Karpas-422 (cell line): ENCODE data around the gene TDRD9. TPM values are rescaled to one million over a fixed set of nuclear protein-coding genes. Genes with fewer than 3 reads are reported as not detected.

ENCODE experiments used
- DNase-seq: peaks from one replicate; pipeline ENCODE4 v3.0.0-alpha.2; 2015
- H2AFZ ChIP-seq: fragments of 200-600 bp; sonication (generic); 2 replicates; pipeline ENCODE4 v1.6.1; 2014; ENCODE audit warnings: antibody characterized with exemption, low read length, mixed read lengths
- H3K27ac ChIP-seq: fragments of 200-600 bp; sonication (generic); 2 replicates; pipeline ENCODE4 v1.5.1; 2014; ENCODE audit warnings: mild to moderate bottlenecking, low read length, moderate library complexity
- H3K27me3 ChIP-seq: fragments of 200-600 bp; sonication (generic); 2 replicates; pipeline ENCODE4 v1.6.1; 2014; ENCODE audit warnings: low read length, mixed read lengths
- H3K36me3 ChIP-seq: fragments of 200-600 bp; sonication (generic); 2 replicates; pipeline ENCODE4 v1.6.1; 2014; ENCODE audit warnings: low read length, mixed read lengths; ENCODE audit not compliant: insufficient read depth
- H3K4me1 ChIP-seq: fragments of 200-600 bp; sonication (generic); 2 replicates; pipeline ENCODE4 v1.6.1; 2014; ENCODE audit warnings: mild to moderate bottlenecking, low read length, mixed read lengths
- H3K4me2 ChIP-seq: fragments of 200-600 bp; sonication (generic); 2 replicates; pipeline ENCODE4 v1.6.1; 2014; ENCODE audit warnings: low read length, low read depth, mild to moderate bottlenecking; ENCODE audit not compliant: poor library complexity, severe bottlenecking
- H3K4me3 ChIP-seq: fragments of 200-600 bp; sonication (generic); 2 replicates; pipeline ENCODE4 v1.5.1; 2014; ENCODE audit warnings: mild to moderate bottlenecking, antibody characterized with exemption, low read length, mixed read lengths
- H3K79me2 ChIP-seq: fragments of 200-600 bp; sonication (generic); 2 replicates; pipeline ENCODE4 v1.6.1; 2014; ENCODE audit warnings: mild to moderate bottlenecking, low read length, mixed read lengths
- H3K9ac ChIP-seq: fragments of 200-600 bp; sonication (generic); 2 replicates; pipeline ENCODE4 v1.6.0; 2014; ENCODE audit warnings: low read length
- H3K9me2 ChIP-seq: fragments of 200-600 bp; sonication (generic), shearing (Covaris generic); replicated peaks from 2 replicates; pipeline ENCODE4 v1.6.0; 2014; ENCODE audit warnings: mild to moderate bottlenecking, low read length, moderate library complexity; ENCODE audit not compliant: insufficient read depth
- H3K9me3 ChIP-seq: fragments of 300-700, 200-600 bp; sonication (generic); 2 replicates; pipeline ENCODE4 v1.6.1; 2014; ENCODE audit warnings: low read length, mixed read lengths
- H4K20me1 ChIP-seq: fragments of 200-600 bp; sonication (generic); 2 replicates; pipeline ENCODE4 v1.6.1; 2014; ENCODE audit warnings: mild to moderate bottlenecking, antibody characterized with exemption, low read length, low read depth; ENCODE audit not compliant: insufficient read depth
- total RNA-seq: library from RNA; depleted of rRNA; stranded (reverse); fragments of >200 nt; shearing (Covaris generic); gene quantifications from 2 replicates; pipeline ENCODE4 v1.2.3, GENCODE V29; 2014; ENCODE audit warnings: low replicate concordance

The TDRD9 gene
- total RNA-seq, 1 experiment from 2014 or later, result not detected

DNA sequence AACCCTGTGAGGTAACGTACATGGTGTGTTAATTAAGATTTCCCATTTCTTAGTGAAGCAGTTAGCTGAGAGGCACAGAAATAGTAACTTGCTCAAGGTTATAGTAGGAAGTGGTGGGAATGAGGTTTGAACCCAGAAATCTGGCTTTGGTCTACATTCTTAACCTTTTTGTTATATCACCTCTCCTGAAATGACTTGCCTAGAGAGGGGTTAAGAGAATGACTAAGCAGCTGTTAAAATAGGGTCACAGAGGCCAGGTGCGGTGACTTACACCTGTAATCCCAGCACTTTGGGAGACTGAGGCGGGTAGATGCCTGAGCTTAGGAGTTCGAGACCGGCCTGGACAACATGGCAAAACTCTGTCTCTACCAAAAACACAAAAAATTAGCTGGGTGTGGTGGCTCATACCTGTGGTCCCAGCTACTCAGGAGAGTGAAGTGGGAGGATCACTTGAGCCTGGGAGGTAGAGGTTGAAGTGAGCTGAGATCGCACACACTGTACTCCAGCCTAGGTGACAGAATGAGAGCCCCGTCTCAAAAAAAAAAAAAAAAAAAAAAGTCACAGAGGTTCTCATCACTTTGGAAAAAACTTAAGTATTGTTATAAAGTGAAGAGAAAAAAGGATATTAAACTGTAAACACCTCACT lies 71.7 kb downstream of the TDRD9 start:
- no peak overlapping the region for H3K4me2 ChIP-seq
- no peaks in the 10 kb centered on the region for H3K79me2 ChIP-seq
- DNase-seq, result no peak
- no peak overlapping the region for H2AFZ ChIP-seq
- no peak overlapping the region for H3K27ac ChIP-seq
- H3K4me3 ChIP-seq, result no peak overlapping the region
- no peaks in the 10 kb centered on the region for H3K9me3 ChIP-seq
- no peaks in the 10 kb centered on the region for H3K36me3 ChIP-seq
- H3K4me1 ChIP-seq, result peaks cover 4% of the 10 kb centered on the region; the same call in 1 of the 2 replicates
- no peaks in the 10 kb centered on the region for H3K9me2 ChIP-seq
- no peak overlapping the region for H3K9ac ChIP-seq
- no peaks in the 10 kb centered on the region for H3K27me3 ChIP-seq
- H4K20me1 ChIP-seq, result no peaks in the 10 kb centered on the region

DNA sequence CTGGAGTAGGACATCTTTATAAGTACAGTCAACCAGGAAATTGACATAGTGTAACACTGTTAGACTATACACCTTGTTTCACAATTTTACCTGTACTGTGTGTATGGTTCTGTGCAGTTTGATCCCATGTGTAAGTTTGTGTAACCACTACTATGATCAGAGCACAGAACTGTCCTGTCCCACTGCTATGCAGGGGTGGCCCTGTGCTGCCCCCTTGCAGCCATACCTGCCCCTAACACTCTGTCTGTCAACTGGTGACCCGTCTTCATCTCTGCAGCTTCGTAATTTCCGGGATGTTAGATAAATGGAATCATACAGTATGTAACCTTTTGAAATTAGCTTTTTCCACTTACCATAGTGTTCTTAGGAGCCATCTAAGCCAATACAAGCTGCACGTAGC lies 72.7 kb downstream of the TDRD9 start:
- H3K27ac ChIP-seq, result no peak overlapping the region
- H3K4me1 ChIP-seq, result peaks cover 4% of the 10 kb centered on the region; the same call in 1 of the 2 replicates
- H3K9me3 ChIP-seq, result no peaks in the 10 kb centered on the region
- H3K9me2 ChIP-seq, result no peaks in the 10 kb centered on the region
- peak; percentile 67 for DNase-seq
- no peaks in the 10 kb centered on the region for H3K27me3 ChIP-seq
- H3K36me3 ChIP-seq, result no peaks in the 10 kb centered on the region
- H4K20me1 ChIP-seq, result no peaks in the 10 kb centered on the region
- no peak overlapping the region for H3K4me3 ChIP-seq
- H3K4me2 ChIP-seq, result no peak overlapping the region
- H3K9ac ChIP-seq, result no peak overlapping the region
- H2AFZ ChIP-seq, result no peak overlapping the region
- no peaks in the 10 kb centered on the region for H3K79me2 ChIP-seq

DNA sequence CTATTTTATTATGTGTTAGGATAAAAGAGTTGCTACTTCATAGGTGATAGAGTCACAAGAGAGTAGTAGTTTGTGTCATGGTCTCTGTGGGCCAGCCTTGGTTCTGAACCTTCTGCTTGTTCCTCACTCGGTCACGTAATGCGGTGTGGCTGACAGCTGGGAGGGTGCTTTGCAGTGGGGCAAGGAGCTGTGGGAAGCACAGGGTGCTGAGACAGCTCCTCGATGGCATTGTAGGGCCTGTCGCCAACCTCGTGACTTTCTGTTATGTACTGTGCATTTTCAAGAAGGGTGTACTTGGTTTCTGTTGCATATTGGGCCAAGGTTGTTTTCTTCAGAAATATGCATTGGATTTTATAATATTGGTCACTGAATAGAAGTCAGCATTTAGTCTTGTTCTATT lies 75.4 kb downstream of the TDRD9 start:
- H3K4me1 ChIP-seq, result no peaks in the 10 kb centered on the region
- no peaks in the 10 kb centered on the region for H3K79me2 ChIP-seq
- no peaks in the 10 kb centered on the region for H3K27me3 ChIP-seq
- no peak overlapping the region for H3K9ac ChIP-seq
- DNase-seq, result no peak
- no peak overlapping the region for H3K4me2 ChIP-seq
- H2AFZ ChIP-seq, result no peak overlapping the region
- no peak overlapping the region for H3K27ac ChIP-seq
- no peaks in the 10 kb centered on the region for H4K20me1 ChIP-seq
- H3K9me3 ChIP-seq, result no peaks in the 10 kb centered on the region
- H3K36me3 ChIP-seq, result no peaks in the 10 kb centered on the region
- H3K4me3 ChIP-seq, result no peak overlapping the region
- H3K9me2 ChIP-seq, result no peaks in the 10 kb centered on the region

DNA sequence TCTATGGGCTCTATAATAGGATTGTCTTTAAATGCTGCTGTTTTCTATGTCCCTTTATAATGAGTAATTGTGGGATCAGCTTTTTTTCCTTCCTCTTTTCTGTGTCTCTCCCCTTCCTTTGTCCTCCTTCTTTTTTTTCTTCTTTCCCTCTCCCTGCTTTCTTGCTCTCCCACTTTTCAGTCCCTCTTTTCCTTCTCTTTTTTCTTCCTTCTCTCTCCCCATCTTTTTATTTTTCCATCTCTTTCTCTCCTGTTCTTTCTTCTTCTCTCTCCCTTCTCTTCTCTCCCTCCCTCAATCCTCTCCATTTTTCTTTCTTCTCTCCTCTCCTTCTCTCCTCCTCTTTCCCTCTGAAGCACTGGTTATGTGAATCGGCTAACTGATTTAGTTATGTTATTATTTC lies 76.6 kb downstream of the TDRD9 start:
- H3K4me1 ChIP-seq, result no peaks in the 10 kb centered on the region
- no peak overlapping the region for H2AFZ ChIP-seq
- no peaks in the 10 kb centered on the region for H3K9me3 ChIP-seq
- no peaks in the 10 kb centered on the region for H3K79me2 ChIP-seq
- H4K20me1 ChIP-seq, result no peaks in the 10 kb centered on the region
- no peaks in the 10 kb centered on the region for H3K36me3 ChIP-seq
- no peaks in the 10 kb centered on the region for H3K27me3 ChIP-seq
- no peak overlapping the region for H3K4me2 ChIP-seq
- no peak for DNase-seq
- no peaks in the 10 kb centered on the region for H3K9me2 ChIP-seq
- no peak overlapping the region for H3K27ac ChIP-seq
- H3K4me3 ChIP-seq, result no peak overlapping the region
- no peak overlapping the region for H3K9ac ChIP-seq

DNA sequence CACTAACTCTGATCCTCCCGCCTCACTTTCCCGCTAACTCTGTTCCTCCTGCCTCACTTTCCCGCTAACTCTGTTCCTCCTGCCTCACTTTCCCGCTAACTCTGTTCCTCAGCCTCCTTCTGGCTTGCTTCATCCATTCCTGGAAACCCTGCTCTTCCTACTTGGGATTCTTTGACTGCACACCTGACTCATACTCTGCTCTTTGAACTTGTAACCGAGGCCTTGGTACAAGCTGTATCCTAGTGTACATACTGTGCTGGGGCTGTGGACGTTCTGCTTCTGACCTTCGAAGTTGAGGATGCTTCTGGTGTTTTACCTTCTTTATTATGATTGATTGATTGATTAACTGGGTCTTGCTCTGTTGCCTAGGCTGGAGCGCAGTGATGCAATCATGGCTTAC lies 77.2 kb downstream of the TDRD9 start:
- no peak for DNase-seq
- Histone ChIP-seq H3K27me3 (no peaks in the 10 kb centered on the region), H3K4me3 (no peak overlapping the region), H3K27ac (no peak overlapping the region), H3K4me1 (no peaks in the 10 kb centered on the region), H3K9ac (no peak overlapping the region), H3K9me3 (no peaks in the 10 kb centered on the region), H3K4me2 (no peak overlapping the region), H4K20me1 (no peaks in the 10 kb centered on the region), H2AFZ (no peak overlapping the region), H3K9me2 (no peaks in the 10 kb centered on the region), H3K36me3 (no peaks in the 10 kb centered on the region), H3K79me2 (no peaks in the 10 kb centered on the region)

DNA sequence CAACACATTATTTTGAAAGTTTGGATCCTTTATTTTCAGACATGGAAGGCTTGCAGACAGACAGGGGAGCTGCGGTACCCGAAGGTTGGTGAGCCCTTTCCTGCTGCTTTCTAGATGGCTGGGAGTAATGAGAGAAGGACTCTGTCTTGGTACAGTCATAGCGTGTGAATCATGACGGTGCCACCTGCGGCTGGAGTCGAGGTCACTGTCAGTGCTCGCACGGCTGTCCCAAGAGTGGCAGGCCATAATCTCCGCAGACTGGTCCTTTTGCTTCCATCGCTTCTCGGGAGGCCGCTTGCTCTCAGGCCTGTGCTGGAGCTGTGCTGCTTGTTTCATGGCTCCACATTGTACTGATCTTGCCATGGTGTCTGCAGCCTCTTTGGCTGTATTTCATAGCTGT lies 78.9 kb downstream of the TDRD9 start:
- Histone ChIP-seq H3K27ac (no peak overlapping the region), H3K27me3 (no peaks in the 10 kb centered on the region), H3K4me3 (no peak overlapping the region), H3K9me3 (no peaks in the 10 kb centered on the region), H3K9me2 (no peaks in the 10 kb centered on the region), H2AFZ (no peak overlapping the region), H4K20me1 (no peaks in the 10 kb centered on the region), H3K9ac (no peak overlapping the region), H3K36me3 (no peaks in the 10 kb centered on the region), H3K4me1 (no peaks in the 10 kb centered on the region), H3K79me2 (no peaks in the 10 kb centered on the region), H3K4me2 (no peak overlapping the region)
- no peak for DNase-seq

DNA sequence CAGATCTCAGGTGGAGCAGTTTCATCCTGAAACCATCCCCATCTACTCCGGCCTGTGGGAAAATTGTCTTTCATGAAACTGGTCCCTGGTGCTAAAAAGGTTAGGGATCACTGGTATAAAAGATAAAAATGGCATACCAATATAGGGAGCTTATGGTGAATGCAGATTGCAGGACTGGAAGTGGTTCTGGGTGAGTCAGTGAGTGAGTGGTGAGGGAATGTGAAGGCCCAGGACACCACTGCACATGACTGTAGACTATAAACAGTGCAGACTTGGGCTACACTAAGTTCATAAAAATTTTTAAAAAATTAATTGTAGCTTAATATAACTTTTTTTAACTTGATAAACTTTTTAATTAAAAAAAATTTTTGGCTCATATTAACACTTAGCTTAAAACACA lies 81.0 kb downstream of the TDRD9 start:
- no peak for DNase-seq

DNA sequence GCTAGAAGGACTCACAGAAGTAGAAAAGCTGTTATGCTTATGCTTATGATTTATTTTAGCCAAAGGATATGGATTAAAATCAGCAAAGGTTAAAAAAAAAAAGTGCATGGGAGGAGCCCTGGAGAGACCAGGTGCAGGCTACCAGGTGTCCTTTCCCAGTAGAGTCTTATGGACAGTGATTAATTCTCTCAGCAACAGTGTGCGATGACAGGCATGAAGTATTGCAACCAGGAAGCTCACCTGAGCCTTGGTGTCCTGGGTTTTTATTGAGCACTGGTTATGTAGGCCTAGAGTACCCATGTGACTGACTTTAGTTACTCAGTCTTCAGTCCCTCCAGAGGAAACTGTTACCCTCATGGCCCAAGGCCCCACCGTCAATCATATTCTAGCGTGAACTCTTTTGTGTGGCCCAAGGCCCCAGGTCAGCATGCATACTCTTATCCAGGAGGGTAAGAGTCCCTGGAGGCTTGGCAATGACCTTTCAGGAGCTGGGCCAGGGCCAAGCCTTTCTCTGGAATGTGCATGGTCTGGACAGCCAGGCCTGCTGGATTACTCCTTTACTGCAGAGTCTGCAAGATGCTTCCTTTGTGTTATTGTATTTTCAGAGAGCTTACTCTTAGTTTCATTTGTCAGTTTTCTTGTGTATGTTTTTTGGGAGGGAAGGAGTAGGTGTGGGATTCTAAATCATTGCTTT lies 83.7 kb downstream of the TDRD9 start:
- DNase-seq, result no peak
- Histone ChIP-seq H3K27ac (no peak overlapping the region), H4K20me1 (no peaks in the 10 kb centered on the region), H3K4me2 (no peak overlapping the region), H3K9me3 (no peaks in the 10 kb centered on the region), H3K9ac (no peak overlapping the region), H3K9me2 (no peaks in the 10 kb centered on the region), H3K27me3 (no peaks in the 10 kb centered on the region), H3K79me2 (no peaks in the 10 kb centered on the region), H3K36me3 (no peaks in the 10 kb centered on the region), H3K4me1 (peaks cover 4% of the 10 kb centered on the region), H2AFZ (no peak overlapping the region), H3K4me3 (no peak overlapping the region)

More for the DNA sequence above, 81.0 kb downstream of the TDRD9 start:
- H3K4me3 ChIP-seq, result no peak overlapping the region
- no peak overlapping the region for H3K9ac ChIP-seq
- no peaks in the 10 kb centered on the region for H4K20me1 ChIP-seq
- H3K9me2 ChIP-seq, result no peaks in the 10 kb centered on the region
- no peaks in the 10 kb centered on the region for H3K4me1 ChIP-seq
- H3K4me2 ChIP-seq, result no peak overlapping the region
- no peaks in the 10 kb centered on the region for H3K27me3 ChIP-seq
- no peak overlapping the region for H2AFZ ChIP-seq
- no peaks in the 10 kb centered on the region for H3K79me2 ChIP-seq
- H3K9me3 ChIP-seq, result no peaks in the 10 kb centered on the region
- H3K36me3 ChIP-seq, result no peaks in the 10 kb centered on the region
- H3K27ac ChIP-seq, result no peak overlapping the region
